Putamen (tissue), 1 donor: ENCODE measurements around the gene WNT16.
"Not testable (repeated sequence)": the region's sequence is repeated elsewhere in the genome, so short reads cannot be mapped to it uniquely, and the experiment has no call there.

Experiments used
- DNase-seq: peaks from one replicate; pipeline ENCODE4 v3.0.0-alpha.2; 2016; ENCODE audit warnings: low spot score

WNT16 gene

DNA sequence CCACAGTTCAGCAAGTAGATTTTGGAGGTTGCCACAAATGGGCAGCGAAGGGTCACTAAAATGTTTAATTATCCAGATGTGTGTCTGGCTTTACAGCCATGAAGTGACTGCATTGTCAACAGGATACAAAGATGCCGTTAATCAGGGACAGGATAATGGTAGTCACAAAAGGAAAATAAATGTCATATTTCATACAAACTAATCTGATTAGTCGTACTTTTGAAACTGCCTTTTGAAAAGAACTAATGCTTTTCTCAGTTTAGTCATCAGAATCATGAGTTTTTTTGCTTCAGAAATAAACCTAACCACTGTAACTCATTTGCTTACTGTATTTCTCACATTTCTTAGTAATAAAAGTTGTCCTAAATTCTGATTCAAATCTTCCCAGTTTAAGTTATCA lies 22.2 kb upstream of the WNT16 start:
- DNase-seq, result no peak

DNA sequence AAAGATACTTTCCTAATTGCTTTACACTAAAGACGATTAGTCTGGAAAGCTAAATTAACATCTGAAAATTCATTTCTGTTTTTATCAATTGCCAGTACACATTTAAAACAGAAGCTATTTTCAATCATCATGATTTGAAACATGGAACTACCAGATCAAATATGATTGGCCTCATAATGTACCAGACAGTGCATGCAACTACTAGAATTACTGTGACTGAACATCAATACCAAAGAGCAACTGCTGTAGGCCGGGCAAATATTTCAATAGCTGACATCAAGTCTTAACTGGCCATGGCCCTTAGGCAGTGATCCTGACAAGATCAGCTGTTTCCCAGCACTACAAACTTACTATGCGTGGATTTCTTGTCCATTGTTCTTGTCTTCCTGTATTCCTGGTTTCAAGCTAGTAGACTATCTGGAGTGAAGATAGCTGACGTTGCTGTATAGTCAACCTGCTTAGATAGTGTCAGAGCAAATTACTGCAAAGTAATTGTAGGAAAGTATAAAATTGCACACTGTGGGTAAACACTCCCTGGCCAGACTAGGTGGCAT lies 21.7 kb upstream of the WNT16 start:
- no peak for DNase-seq

GRCh38 chr7:121313220-121313792 lies 15.5 kb upstream of the WNT16 start:
- DNase-seq, result no peak

GRCh38 chr7:121313793-121314676 lies 14.8 kb upstream of the WNT16 start:
- no peak for DNase-seq

DNA sequence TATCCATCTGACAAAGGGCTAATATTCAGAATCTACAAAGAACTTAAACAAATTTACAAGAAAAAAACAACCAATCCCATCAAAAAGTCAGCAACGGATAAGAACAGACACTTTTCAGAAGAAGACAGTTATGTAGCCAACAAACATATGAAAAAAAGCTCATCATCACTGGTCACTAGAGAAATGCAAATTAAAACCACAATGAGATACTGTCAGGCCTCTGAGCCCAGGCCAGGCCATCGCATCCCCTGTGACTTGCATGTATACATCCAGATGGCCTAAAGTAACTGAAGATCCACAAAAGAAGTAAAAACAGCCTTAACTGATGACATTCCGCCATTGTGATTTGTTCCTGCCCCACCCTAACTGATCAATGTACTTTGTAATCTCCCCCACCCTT lies 13.6 kb upstream of the WNT16 start:
- DNase-seq, result not testable (repeated sequence)

DNA sequence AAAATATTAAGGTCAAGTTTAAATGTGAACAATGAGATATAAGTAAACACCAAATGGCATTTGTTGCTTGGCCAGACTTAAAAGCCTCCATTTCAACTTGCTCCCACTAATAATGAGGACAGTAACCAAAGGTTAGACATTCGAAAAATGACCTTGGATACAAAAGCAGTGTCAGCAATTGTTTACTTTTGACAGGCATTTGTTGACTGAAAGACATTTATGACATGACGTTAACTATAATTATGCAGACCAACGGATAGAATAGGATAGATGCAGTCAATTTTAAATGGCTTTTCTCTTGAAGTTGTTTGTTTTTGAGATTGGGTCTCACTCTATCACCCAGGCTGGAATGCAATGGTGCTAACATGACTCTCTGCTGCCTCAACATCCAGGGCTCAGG lies 6.3 kb upstream of the WNT16 start:
- no peak for DNase-seq

DNA sequence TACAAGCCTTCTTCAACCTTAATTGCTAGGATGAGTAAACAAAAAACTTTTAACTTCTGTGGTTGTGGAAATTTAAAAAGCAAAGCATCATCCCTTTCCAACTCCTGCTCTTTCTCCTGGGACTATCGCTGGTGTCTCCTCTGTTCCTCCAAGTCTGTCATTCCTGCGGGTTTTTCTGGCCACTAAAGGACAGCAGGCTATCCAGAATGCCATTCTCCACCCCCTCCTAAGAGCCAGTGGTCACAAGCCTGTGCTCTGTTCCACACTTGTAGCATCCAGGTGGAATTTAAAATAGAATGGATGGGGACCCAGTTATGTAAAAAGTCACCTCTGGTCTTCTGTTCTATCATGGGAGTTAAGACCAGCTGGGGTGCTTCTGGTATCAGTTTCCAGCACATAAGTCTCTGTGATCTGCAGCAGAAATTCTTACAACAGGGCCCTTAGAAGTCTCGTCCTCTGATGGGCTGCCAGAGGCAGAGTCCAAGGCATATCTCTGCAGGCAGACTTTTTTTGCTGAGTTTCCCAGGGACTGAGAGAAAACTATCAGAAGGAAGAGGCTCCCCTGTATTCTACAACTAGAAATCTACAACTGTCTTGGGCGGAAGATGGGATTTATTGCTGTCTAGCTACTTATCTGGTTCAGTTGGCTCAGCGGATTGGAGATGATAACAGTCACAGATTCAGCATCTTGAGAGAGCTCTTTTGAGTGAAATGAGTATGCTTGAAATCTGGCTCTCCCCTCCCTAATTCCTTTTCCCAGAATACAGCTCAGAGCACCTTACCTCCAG lies 5.1 kb upstream of the WNT16 start:
- DNase-seq, result no peak

DNA sequence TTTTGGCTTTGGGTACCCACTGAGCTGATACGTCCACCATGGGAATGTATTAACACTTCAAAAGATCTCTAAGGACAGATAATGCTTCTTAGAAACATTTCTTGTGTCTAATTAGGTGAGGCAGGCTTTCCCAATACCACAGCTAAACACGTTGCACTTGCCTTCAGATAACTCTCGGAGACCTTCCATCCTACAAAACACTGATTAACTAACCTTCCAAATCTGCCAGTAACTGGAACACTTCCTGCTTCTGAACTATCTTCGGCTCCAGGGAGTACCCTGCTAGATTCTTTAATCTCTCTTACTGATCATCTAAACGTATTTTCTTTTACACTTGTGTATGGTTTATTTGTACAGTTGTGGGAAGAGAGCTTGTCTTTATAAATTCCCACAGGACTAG lies 1.1 kb upstream of the WNT16 start:
- DNase-seq, result no peak

GRCh38 chr7:121329191-121330052 lies 622 bp downstream of the WNT16 start:
- no peak for DNase-seq

GRCh38 chr7:121330053-121330833 lies 1.4 kb downstream of the WNT16 start:
- no peak for DNase-seq

DNA sequence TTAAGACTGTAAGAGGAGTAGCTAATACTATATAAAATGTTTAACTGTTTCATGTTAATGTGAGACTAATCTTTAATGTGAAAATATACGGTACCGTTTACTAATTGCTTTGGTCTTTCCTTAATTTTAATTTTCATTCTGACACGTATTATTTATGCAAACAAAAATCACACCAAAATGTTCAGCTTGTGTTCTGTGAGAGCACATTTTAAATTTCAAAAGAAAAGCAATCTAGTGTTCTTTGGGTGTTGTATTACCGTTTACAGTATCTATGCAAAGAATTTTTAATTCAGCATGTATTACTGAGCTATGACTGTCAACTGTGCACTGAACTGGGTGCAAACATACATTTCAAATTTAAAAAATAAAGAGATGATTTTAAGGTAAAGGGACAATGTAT lies 2.2 kb downstream of the WNT16 start:
- no peak for DNase-seq

DNA sequence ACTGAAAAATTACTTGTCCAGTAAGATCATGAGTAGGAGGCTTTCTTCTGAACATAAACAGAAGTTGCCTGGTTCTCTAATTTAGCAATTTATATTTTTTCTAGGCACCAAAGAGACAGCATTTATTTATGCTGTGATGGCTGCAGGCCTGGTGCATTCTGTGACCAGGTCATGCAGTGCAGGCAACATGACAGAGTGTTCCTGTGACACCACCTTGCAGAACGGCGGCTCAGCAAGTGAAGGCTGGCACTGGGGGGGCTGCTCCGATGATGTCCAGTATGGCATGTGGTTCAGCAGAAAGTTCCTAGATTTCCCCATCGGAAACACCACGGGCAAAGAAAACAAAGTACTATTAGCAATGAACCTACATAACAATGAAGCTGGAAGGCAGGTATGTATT lies 2.8 kb downstream of the WNT16 start:
- no peak for DNase-seq

- no peak for DNase-seq
Measured at GRCh38 chr7:121334376-121334775, 5.6 kb downstream of the WNT16 start.

GRCh38 chr7:121334875-121335648 lies 6.3 kb downstream of the WNT16 start:
- no peak for DNase-seq

GRCh38 chr7:121336579-121336978 lies 7.8 kb downstream of the WNT16 start:
- DNase-seq, result no peak

DNA sequence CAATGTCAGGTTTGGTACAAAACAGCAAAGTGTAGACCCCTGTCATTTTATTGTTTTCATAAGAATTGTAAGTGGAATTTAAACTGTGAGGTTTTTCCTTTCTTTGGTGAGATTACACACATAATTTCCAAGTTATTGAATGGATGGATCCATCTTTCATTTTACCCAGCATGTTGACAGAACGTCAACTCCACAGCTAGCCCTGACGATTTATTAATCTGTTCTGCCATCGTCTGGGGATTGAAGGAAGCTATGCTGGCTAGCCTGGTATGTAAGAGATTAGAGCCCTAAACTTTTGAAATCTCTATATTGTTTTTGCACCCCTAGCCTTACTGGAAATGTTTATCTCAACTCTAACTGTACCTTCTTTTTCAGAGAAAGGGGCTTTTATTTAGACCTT lies 8.6 kb downstream of the WNT16 start:
- no peak for DNase-seq

DNA sequence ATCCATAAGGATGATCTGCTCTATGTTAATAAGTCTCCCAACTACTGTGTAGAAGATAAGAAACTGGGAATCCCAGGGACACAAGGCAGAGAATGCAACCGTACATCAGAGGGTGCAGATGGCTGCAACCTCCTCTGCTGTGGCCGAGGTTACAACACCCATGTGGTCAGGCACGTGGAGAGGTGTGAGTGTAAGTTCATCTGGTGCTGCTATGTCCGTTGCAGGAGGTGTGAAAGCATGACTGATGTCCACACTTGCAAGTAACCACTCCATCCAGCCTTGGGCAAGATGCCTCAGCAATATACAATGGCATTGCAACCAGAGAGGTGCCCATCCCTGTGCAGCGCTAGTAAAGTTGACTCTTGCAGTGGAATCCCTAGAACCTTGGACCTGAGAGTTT lies 10.3 kb downstream of the WNT16 start:
- no peak for DNase-seq

DNA sequence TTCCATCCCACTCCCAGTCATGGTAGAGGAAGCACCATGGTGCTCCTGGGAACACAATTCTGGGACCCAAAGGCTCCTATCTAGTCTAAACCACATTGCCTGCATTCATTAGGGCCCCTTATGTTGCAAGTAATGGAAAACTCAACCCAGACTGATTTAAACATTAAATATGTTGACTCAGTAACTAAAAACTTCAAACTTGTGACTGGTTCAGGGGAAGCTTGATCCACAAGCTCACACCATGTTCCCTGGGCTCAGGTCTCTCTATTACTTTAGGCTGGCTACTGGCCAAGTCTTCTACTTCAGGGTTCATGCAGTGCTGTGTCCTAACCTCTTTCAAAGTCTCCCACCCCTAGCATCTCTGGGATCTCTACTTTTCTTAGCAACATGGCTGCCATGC lies 13.1 kb downstream of the WNT16 start:
- DNase-seq, result no peak

GRCh38 chr7:121342631-121343030 lies 13.8 kb downstream of the WNT16 start:
- DNase-seq, result no peak

DNA sequence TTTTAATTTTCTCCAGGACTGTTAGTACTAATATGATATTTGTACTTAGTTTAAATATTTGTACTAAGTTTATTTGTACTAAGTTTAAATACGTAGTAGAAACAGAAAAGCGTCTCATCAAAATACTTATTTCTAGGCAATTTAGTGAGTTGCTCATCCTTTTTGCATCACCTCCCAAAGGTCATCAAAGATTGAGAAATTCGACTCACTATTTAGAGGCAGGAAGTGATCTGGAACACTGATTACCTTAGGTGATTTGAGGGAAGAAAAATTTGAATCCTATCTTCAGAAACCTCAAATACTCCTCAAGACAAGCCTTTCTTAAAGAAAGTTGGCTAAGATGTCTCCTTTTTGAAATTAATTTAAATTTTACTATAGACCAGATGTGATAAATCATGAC lies 14.5 kb downstream of the WNT16 start:
- DNase-seq, result no peak
